Thoracic aorta (tissue), 2 donors: ENCODE results near the gene GPC6. TPM values are rescaled to one million over a fixed set of nuclear protein-coding genes. Genes with fewer than 3 reads are reported as not detected.
"Not testable (repeated sequence)": the region's sequence is repeated elsewhere in the genome, so short reads cannot be mapped to it uniquely, and the experiment has no call there.

ENCODE experiments used
- ATAC-seq: fragments of 150-250 bp; one replicate; pipeline ENCODE4 v1.8.0; 2017; ENCODE audit warnings: low read depth; ENCODE audit not compliant: insufficient number of reproducible peaks, low FRiP score
- DNase-seq: peaks from one replicate; pipeline ENCODE4 v3.0.0-alpha.2; 2020; ENCODE audit warnings: low spot score
- H3K27ac ChIP-seq, 2 donors: fragments of 200-600 bp; sonication (generic); 1 replicate in 1 of 2; 2 replicates in 1 of 2; pipeline ENCODE4 v1.5.1; 2016; ENCODE audit warnings: mild to moderate bottlenecking in 2 of 2, moderate library complexity in 2 of 2
- H3K27me3 ChIP-seq: fragments of 200-600 bp; sonication (generic); replicated peaks from 2 replicates; pipeline ENCODE4 v1.6.0; 2016; ENCODE audit warnings: mild to moderate bottlenecking; ENCODE audit not compliant: insufficient read depth
- H3K36me3 ChIP-seq: fragments of 200-600 bp; sonication (generic); one replicate; pipeline ENCODE4 v1.5.1; 2016
- H3K4me1 ChIP-seq, 2 donors: fragments of 200-600 bp; sonication (generic); 1 replicate in 1 of 2; 2 replicates in 1 of 2; pipeline versions ENCODE4 v1.5.1 to v1.6.0; 2016; ENCODE audit warnings: low read depth in 2 of 2, mild to moderate bottlenecking in 1 of 2; ENCODE audit not compliant: control insufficient read depth in 1 of 2
- H3K4me3 ChIP-seq: fragments of 200-600 bp; sonication (generic); 2 replicates; pipeline ENCODE4 v1.5.1; 2016; ENCODE audit warnings: mild to moderate bottlenecking
- H3K9me3 ChIP-seq: fragments of 200-600 bp; sonication (generic); 2 replicates; pipeline ENCODE4 v1.5.1; 2016
- total RNA-seq, 2 donors: library from RNA; depleted of rRNA; stranded (reverse); fragments of >200 nt; gene quantifications; one replicate each; pipeline versions ENCODE4 v1.1.0 to v1.2.3, GENCODE V29; 2016
- TF ChIP-seq, protein P1 (sequence below): fragments of 200-600 bp; sonication (generic); IDR thresholded peaks from one replicate; pipeline ENCODE4 v1.5.1; 2019; ENCODE audit warnings: antibody characterized with exemption

GPC6 gene
- total RNA-seq, 2 donors from 2014 or later = 34.9 to 56.4 TPM

GRCh38 chr13:93307651-93308050 is 81.0 kb downstream of the GPC6 start:
- TF ChIP-seq, protein P1, sequence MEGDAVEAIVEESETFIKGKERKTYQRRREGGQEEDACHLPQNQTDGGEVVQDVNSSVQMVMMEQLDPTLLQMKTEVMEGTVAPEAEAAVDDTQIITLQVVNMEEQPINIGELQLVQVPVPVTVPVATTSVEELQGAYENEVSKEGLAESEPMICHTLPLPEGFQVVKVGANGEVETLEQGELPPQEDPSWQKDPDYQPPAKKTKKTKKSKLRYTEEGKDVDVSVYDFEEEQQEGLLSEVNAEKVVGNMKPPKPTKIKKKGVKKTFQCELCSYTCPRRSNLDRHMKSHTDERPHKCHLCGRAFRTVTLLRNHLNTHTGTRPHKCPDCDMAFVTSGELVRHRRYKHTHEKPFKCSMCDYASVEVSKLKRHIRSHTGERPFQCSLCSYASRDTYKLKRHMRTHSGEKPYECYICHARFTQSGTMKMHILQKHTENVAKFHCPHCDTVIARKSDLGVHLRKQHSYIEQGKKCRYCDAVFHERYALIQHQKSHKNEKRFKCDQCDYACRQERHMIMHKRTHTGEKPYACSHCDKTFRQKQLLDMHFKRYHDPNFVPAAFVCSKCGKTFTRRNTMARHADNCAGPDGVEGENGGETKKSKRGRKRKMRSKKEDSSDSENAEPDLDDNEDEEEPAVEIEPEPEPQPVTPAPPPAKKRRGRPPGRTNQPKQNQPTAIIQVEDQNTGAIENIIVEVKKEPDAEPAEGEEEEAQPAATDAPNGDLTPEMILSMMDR = no peak
- H3K9me3 ChIP-seq = no peaks in the 10 kb centered on the region
- no peak overlapping the region for H3K4me3 ChIP-seq
- no peak for DNase-seq
- peaks cover 0 to 16% of the 10 kb centered on the region in 2 donors for H3K4me1 ChIP-seq
- ATAC-seq = no peak
- H3K27ac ChIP-seq = no peak overlapping the region
- no peaks in the 10 kb centered on the region for H3K36me3 ChIP-seq
- H3K27me3 ChIP-seq = no peaks in the 10 kb centered on the region

DNA sequence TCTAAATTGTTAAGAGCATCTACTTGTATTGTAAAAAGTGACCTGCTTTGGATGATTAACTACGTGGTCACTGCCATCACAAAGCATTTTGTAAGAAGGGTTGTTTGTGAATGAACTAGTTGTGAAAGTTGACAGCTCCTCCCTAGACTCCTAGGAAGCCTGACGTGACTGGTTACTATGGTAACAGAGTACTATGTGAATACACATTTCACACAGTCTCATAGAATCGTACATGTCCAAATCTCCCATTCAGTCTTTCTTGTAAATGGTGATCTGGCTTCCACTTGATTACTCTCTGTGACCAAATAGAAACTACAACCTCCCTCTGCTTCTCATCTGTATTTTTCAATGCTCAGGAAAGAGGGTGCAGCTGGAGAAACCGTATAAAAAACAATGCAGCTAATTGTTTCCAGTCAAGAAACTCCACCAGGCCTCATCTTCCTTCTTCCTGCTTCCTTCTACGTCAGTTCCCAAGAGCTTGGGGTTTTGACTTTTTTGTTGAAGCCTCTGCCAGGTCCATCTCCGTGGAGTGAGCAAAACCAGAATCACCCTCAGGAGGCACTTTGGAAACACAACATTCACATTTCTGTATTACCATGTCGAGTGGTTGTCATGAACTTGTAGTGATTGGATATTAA is 83.4 kb downstream of the GPC6 start:
- peaks cover 0 to 16% of the 10 kb centered on the region in 2 donors for H3K4me1 ChIP-seq
- TF ChIP-seq, protein P1 = no peak
- peak; percentile 28 for ATAC-seq
- DNase-seq = no peak
- no peak overlapping the region for H3K27ac ChIP-seq
- no peaks in the 10 kb centered on the region for H3K27me3 ChIP-seq
- no peaks in the 10 kb centered on the region for H3K9me3 ChIP-seq
- no peak overlapping the region for H3K4me3 ChIP-seq
- H3K36me3 ChIP-seq = no peaks in the 10 kb centered on the region

DNA sequence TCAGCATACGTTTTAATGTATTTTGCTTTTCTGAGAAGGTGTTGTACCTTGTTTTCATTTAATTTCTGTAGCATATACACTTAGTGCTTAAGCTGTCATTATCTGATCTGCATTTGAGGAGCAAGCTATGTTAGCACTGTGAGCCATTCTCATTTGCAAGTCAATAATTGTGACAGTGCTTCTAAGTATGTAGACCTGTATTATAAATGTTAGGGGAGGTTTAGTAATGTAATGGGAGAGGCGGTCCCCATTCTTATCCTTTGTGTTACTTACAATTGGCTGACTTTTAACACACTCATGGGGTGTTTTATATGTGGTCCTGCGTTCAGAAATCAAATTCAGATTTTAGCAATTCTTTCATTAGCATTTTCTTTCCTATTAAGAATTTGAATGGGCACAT is 90.2 kb downstream of the GPC6 start:
- Histone ChIP-seq H3K4me3 (no peak overlapping the region), H3K27ac (no peak overlapping the region), H3K27me3 (no peaks in the 10 kb centered on the region), H3K4me1 (peaks cover 4 to 10% of the 10 kb centered on the region in 2 donors), H3K36me3 (no peaks in the 10 kb centered on the region), H3K9me3 (no peaks in the 10 kb centered on the region)
- DNase-seq (no peak), ATAC-seq (no peak)
- TF ChIP-seq, protein P1 = no peak

DNA sequence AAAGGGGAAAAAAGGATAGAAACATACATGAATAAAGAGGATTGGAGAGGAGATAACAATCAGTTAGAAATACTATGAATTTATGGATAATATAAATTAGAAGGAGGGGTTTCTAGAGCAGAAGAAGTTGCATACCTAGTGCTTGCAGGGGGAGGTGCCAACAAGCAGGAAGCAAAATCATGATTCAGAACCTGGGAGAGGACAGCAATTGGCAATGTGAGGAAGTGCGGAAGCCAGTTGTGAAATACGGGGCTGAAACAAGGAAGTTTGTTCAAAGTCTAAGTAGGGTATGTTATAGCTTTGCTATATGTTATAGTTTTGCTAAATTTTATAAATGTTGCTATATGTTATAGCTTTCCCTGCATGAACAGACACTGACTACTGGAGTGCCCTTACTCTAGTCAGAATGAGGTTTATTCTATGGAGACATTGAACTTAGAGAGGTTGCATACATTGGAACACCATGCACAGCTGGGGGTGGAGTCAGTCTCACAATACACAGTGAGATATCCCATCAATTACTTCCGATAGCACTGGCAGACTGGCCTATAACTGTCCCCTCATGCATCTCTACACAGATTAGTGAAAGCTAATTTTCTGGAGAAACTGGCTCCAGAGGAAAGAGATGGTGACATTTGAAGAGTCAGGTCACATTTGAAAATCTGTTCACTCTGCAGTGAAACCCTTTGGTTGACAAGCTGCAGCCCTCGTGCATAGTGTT is 92.1 kb downstream of the GPC6 start:
- no peak for ATAC-seq
- TF ChIP-seq, protein P1 = no peak

GRCh38 chr13:93320942-93321341 is 94.3 kb downstream of the GPC6 start:
- Histone ChIP-seq H3K27me3 (no peaks in the 10 kb centered on the region), H3K27ac (no peak overlapping the region), H3K9me3 (no peaks in the 10 kb centered on the region), H3K36me3 (no peaks in the 10 kb centered on the region), H3K4me1 (peaks cover 4 to 11% of the 10 kb centered on the region in 2 donors), H3K4me3 (peak overlapping the region; percentile 35)
- TF ChIP-seq, protein P1 = no peak
- no peak for DNase-seq
- ATAC-seq = no peak

More for the DNA sequence above, 92.1 kb downstream of the GPC6 start:
- Histone ChIP-seq H3K36me3 (no peaks in the 10 kb centered on the region), H3K4me3 (no peak overlapping the region), H3K9me3 (no peaks in the 10 kb centered on the region), H3K27ac (no peak overlapping the region), H3K27me3 (no peaks in the 10 kb centered on the region), H3K4me1 (peaks cover 4 to 11% of the 10 kb centered on the region in 2 donors)
- no peak for DNase-seq

DNA sequence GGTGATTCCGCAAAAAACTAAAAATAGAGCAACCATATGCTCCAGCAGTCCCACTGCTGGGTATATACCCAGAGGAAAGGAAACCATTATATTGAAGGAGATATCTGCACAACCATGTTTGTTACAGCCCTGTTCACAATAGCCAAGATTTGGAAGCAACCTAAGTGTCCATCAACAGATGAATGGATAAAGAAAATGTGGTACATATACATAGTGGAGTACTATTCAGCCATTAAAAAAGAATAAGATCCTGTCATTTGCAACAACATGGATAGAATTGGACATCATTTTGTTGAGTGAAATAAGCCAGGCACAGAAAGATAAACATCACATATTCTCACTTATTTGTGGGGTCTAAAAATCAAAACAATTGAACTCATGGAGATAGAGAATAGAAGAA is 97.3 kb downstream of the GPC6 start:
- H3K9me3 ChIP-seq, DNase-seq, H3K4me3 ChIP-seq, H3K36me3 ChIP-seq, H3K27me3 ChIP-seq, H3K27ac ChIP-seq, ATAC-seq: not testable (repeated sequence)
- peaks cover 4 to 11% of the 10 kb centered on the region in 2 donors for H3K4me1 ChIP-seq
